ENCODE measurements around the gene SNUPN.

DNA sequence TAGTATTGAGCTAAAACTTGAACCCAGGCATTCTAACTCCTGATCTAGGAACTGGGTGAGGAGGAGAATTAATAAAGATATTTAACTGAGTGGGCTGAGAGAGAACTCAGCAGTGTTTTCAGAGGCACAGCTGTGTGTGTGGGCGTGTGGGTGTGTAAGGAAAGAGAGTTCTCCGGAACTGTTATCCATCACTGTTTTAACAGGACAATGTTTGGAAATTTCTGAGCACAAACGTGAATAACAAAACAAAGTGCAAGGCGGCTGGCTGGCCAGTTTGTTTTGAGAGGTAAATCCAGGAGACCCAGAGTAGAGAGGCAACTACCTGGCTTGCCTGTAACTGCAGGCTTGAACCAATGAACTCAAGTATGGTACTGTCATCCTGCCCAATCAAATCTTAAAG is 41.4 kb downstream of the SNUPN start:
- TF ChIP-seq, protein P1, sequence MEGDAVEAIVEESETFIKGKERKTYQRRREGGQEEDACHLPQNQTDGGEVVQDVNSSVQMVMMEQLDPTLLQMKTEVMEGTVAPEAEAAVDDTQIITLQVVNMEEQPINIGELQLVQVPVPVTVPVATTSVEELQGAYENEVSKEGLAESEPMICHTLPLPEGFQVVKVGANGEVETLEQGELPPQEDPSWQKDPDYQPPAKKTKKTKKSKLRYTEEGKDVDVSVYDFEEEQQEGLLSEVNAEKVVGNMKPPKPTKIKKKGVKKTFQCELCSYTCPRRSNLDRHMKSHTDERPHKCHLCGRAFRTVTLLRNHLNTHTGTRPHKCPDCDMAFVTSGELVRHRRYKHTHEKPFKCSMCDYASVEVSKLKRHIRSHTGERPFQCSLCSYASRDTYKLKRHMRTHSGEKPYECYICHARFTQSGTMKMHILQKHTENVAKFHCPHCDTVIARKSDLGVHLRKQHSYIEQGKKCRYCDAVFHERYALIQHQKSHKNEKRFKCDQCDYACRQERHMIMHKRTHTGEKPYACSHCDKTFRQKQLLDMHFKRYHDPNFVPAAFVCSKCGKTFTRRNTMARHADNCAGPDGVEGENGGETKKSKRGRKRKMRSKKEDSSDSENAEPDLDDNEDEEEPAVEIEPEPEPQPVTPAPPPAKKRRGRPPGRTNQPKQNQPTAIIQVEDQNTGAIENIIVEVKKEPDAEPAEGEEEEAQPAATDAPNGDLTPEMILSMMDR (optimal IDR thresholded peaks at IDR 0.05 in 1 of 3, IDR thresholded peaks at IDR 0.05 in 1 of 3, conservative IDR thresholded peaks at IDR 0.05 in 1 of 3; ENCODE audit: extremely low read depth in 1 of 3, insufficient read depth in 2 of 3, low read length in 3 of 3): no peak
- TF ChIP-seq EZH2 (IDR thresholded peaks at IDR 0.05; ENCODE audit: low read length): no peak
